Panc1 (cell line): Measurements from ENCODE around the gene EPS8L2. TPM values are rescaled to one million over a fixed set of nuclear protein-coding genes. Genes with fewer than 3 reads are reported as not detected.

Experiments used
- ATAC-seq: fragments of 200-7000 bp; cut with Tn5 transposase; 2 replicates; pipeline ENCODE4 v1.9.1; 2020; ENCODE audit warnings: mild to moderate bottlenecking, moderate library complexity
- BruUV-seq: library from RNA; stranded (reverse); fragments of 400-500 nt; replicated peaks from 2 replicates; lab custom pipeline; 2021; lab: Mats Ljungman, UMichigan
- CTCF ChIA-PET: fragments of 300-600 bp; sonication (Branson Sonifier 250); formaldehyde crosslinking; loops from one replicate; lab custom pipeline; 2022; ENCODE audit warnings: antibody characterized with exemption; lab: Charles Lee
- POLR2A ChIA-PET: fragments of 300-600 bp; sonication (Branson Sonifier 250); formaldehyde crosslinking; loops from one replicate; lab custom pipeline; 2022; ENCODE audit warnings: antibody characterized with exemption; lab: Charles Lee
- DNase-seq: peaks from one replicate; pipeline ENCODE4 v3.0.0-alpha.2; 2010; ENCODE audit warnings: low read depth, low spot score
- H3K27ac ChIP-seq: 2 replicates; pipeline ENCODE4 v1.5.1; 2011; ENCODE audit warnings: mild to moderate bottlenecking, low read length, inconsistent platforms
- H3K27me3 ChIP-seq: fragments of 200-500 bp; sonication (Bioruptor generic); 2 replicates; pipeline ENCODE4 v1.6.0; 2014; ENCODE audit warnings: low read length, inconsistent platforms; ENCODE audit not compliant: control insufficient read depth, insufficient read depth
- H3K36me3 ChIP-seq: fragments of 200-500 bp; sonication (Bioruptor generic); 2 replicates; pipeline ENCODE4 v1.5.1; 2014; ENCODE audit warnings: inconsistent platforms, mild to moderate bottlenecking, low read length, moderate library complexity; ENCODE audit not compliant: control insufficient read depth, insufficient read depth
- H3K4me1 ChIP-seq: 2 replicates; pipeline ENCODE4 v1.5.1; 2011; ENCODE audit warnings: inconsistent platforms, mild to moderate bottlenecking, low read length, moderate library complexity; ENCODE audit not compliant: control insufficient read depth, insufficient read depth
- H3K4me3 ChIP-seq, 2 experiments: 2 replicates each; pipeline ENCODE4 v1.5.1; 2011 to 2012; ENCODE audit warnings: low read depth in 2 of 2, low read length in 2 of 2, mild to moderate bottlenecking in 2 of 2, inconsistent platforms in 1 of 2, moderate library complexity in 1 of 2
- H3K9me3 ChIP-seq: fragments of 200-500 bp; sonication (Bioruptor generic); 2 replicates; pipeline ENCODE4 v1.5.1; 2014; ENCODE audit warnings: low read depth, mild to moderate bottlenecking, inconsistent platforms, low read length, moderate library complexity; ENCODE audit not compliant: control insufficient read depth, insufficient read depth
- CTCF ChIP-seq: fragments of 450-650 bp; IDR thresholded peaks from 2 replicates; pipeline ENCODE4 v1.5.1; 2017; ENCODE audit warnings: mild to moderate bottlenecking
- POLR2AphosphoS5 ChIP-seq: IDR thresholded peaks from 2 replicates; pipeline ENCODE4 v1.6.1; 2012; ENCODE audit warnings: mild to moderate bottlenecking, low read depth, low read length, moderate library complexity
- REST ChIP-seq, 2 experiments: IDR thresholded peaks; 2 replicates each; pipeline ENCODE4 v1.6.1; 2011 to 2012; ENCODE audit warnings: low read depth in 2 of 2, control low read depth in 1 of 2, low read length in 1 of 2, mild to moderate bottlenecking in 1 of 2, moderate library complexity in 1 of 2; ENCODE audit not compliant: insufficient read depth in 1 of 2
- SIN3A ChIP-seq: IDR thresholded peaks from 2 replicates; pipeline ENCODE4 v1.6.1; 2012; ENCODE audit warnings: low read depth, mild to moderate bottlenecking, low read length, moderate library complexity, borderline replicate concordance; ENCODE audit not compliant: insufficient read depth
- TCF7L2 ChIP-seq: IDR thresholded peaks from 2 replicates; pipeline ENCODE4 v1.6.1; 2011; ENCODE audit warnings: mild to moderate bottlenecking, low read depth, low read length, inconsistent platforms
- in situ Hi-C: cut with HindIII; loops from 2 replicates; pipeline ENCODE4 v1.10.0; 2016; ENCODE audit warnings: low sequenced_read_pairs, low pct_unique_long_range_greater_than_20kb
- intact Hi-C: fragments of 100-400 bp; cut with micrococcal nuclease; formaldehyde crosslinking; loops from one replicate; pipeline ENCODE4 v1.10.0; 2022; ENCODE audit not compliant: unreplicated experiment
- total RNA-seq: library from RNA; stranded (reverse); gene quantifications from one replicate; pipeline ENCODE4 v1.2.1, GENCODE V29; 2021; ENCODE audit not compliant: unreplicated experiment

The EPS8L2 gene
- total RNA-seq, 1 experiment from 2014 or later: 256 TPM

- Histone ChIP-seq H3K9me3 (no peaks in the 10 kb centered on the region), H3K4me1 (peaks cover 41% of the 10 kb centered on the region), H3K27ac (no peak overlapping the region), H3K4me3 (no peak overlapping the region), H3K27me3 (no peaks in the 10 kb centered on the region), H3K36me3 (peaks cover 5% of the 10 kb centered on the region; the same call in 1 of the 2 replicates)
- ATAC-seq (no peak), DNase-seq (no peak)
- POLR2A ChIA-PET: no interaction called here
- BruUV-seq: no TSS peak
- in situ Hi-C loops (no loop called here), intact Hi-C loops (loop anchor here (5.0 to 10.0 kb wide), 2 partner anchors 63 to 170 kb away; no protein-coding TSS in a partner anchor)
- TF ChIP-seq CTCF: no peak
- TF ChIP-seq SIN3A: no peak
- TF ChIP-seq TCF7L2: no peak
- no peak for TF ChIP-seq REST (IDR thresholded peaks at IDR 0.05; ENCODE audit: insufficient read depth in 1 of 2, low read depth in 2 of 2, low read length in 1 of 2)
- TF ChIP-seq POLR2AphosphoS5: no peak
- CTCF ChIA-PET: interaction anchor here (0.7 to 3.0 kb wide), 4 partner anchors 20 to 123 kb away, joined by 3 to 12 read pairs (median 4); partner anchors contain the start of gene TMEM80
Observed at GRCh38 chr11:724778-725386, 18.9 kb downstream of the EPS8L2 start.

- Histone ChIP-seq H3K27me3 (no peaks in the 10 kb centered on the region), H3K9me3 (no peaks in the 10 kb centered on the region), H3K36me3 (peaks cover 5% of the 10 kb centered on the region; the same call in 1 of the 2 replicates), H3K4me1 (peaks cover 41% of the 10 kb centered on the region), H3K27ac (no peak overlapping the region), H3K4me3 (no peak overlapping the region)
- TF ChIP-seq POLR2AphosphoS5 (no peak), REST (IDR thresholded peaks at IDR 0.05; ENCODE audit: insufficient read depth in 1 of 2, low read depth in 2 of 2, low read length in 1 of 2) (no peak), CTCF (no peak), TCF7L2 (no peak), SIN3A (no peak)
- no peak for ATAC-seq
- POLR2A ChIA-PET: interaction anchor here (0.5 to 1.2 kb wide), 4 partner anchors 10 to 27 kb away, joined by 3 to 15 read pairs (median 8); no protein-coding TSS in a partner anchor
- no peak for DNase-seq
- CTCF ChIA-PET: interaction anchor here (0.6 to 3.0 kb wide), 5 partner anchors 15 to 30 kb away, joined by 3 to 12 read pairs (median 6); partner anchors contain the start of gene TMEM80
- BruUV-seq: no TSS peak
- in situ Hi-C loops: no loop called here
- intact Hi-C loops: loop anchor here (10.0 kb wide), 1 partner anchor 171 kb away; no protein-coding TSS in a partner anchor
Observed at GRCh38 chr11:725624-726202, 19.7 kb downstream of the EPS8L2 start.
